Mesendoderm (in vitro differentiated cells): ENCODE measurements around the gene RFX1.
"Not testable (repeated sequence)": the region's sequence is repeated elsewhere in the genome, so short reads cannot be mapped to it uniquely, and the experiment has no call there.

Experiments used
- DNase-seq: peaks from one replicate; pipeline ENCODE4 v3.0.0; 2013
- H2AK5ac ChIP-seq: 2 replicates; pipeline ENCODE4 v1.6.1; 2013; ENCODE audit warnings: low read length, inconsistent platforms
- H2BK120ac ChIP-seq: 2 replicates; pipeline ENCODE4 v1.6.1; 2013; ENCODE audit warnings: low read depth, mild to moderate bottlenecking, low read length, moderate library complexity, mixed read lengths
- H2BK15ac ChIP-seq: replicated peaks from 2 replicates; pipeline ENCODE4 v1.6.1; 2013; ENCODE audit warnings: low read depth, mild to moderate bottlenecking, moderate library complexity
- H2BK5ac ChIP-seq: 2 replicates; pipeline ENCODE4 v1.6.1; 2013; ENCODE audit warnings: low read length, inconsistent platforms
- H3K18ac ChIP-seq: 2 replicates; pipeline ENCODE4 v1.6.1; 2013; ENCODE audit warnings: mild to moderate bottlenecking, low read length, mixed read lengths
- H3K23ac ChIP-seq: one replicate; pipeline ENCODE4 v1.6.1; 2013; ENCODE audit warnings: low read length
- H3K27ac ChIP-seq: 2 replicates; pipeline ENCODE4 v1.5.1; 2013; ENCODE audit warnings: low read depth, mild to moderate bottlenecking, inconsistent platforms, low read length, moderate library complexity
- H3K27me3 ChIP-seq: 2 replicates; pipeline ENCODE4 v1.6.1; 2013; ENCODE audit warnings: low read length, control low read depth, mild to moderate bottlenecking, inconsistent platforms; ENCODE audit not compliant: insufficient read depth, poor library complexity
- H3K36me3 ChIP-seq: 2 replicates; pipeline ENCODE4 v1.6.1; 2013; ENCODE audit warnings: low read length, inconsistent platforms; ENCODE audit not compliant: control insufficient read depth, insufficient read depth
- H3K4ac ChIP-seq: one replicate; pipeline ENCODE4 v1.6.1; 2013; ENCODE audit warnings: low read depth, mild to moderate bottlenecking, low read length, moderate library complexity
- H3K4me1 ChIP-seq: 2 replicates; pipeline ENCODE4 v1.6.1; 2013; ENCODE audit warnings: low read depth, low read length, inconsistent platforms; ENCODE audit not compliant: control insufficient read depth
- H3K4me2 ChIP-seq: 2 replicates; pipeline ENCODE4 v1.6.1; 2013; ENCODE audit warnings: low read length
- H3K4me3 ChIP-seq: 2 replicates; pipeline ENCODE4 v1.5.1; 2013; ENCODE audit warnings: mild to moderate bottlenecking, low read length
- H3K56ac ChIP-seq: one replicate; pipeline ENCODE4 v1.6.1; 2013; ENCODE audit warnings: low read length
- H3K79me1 ChIP-seq: 2 replicates; pipeline ENCODE4 v1.6.1; 2013; ENCODE audit warnings: low read length, inconsistent platforms
- H3K79me2 ChIP-seq: 2 replicates; pipeline ENCODE4 v1.6.1; 2013; ENCODE audit warnings: mild to moderate bottlenecking, low read length; ENCODE audit not compliant: control insufficient read depth, insufficient read depth
- H3K9ac ChIP-seq: 2 replicates; pipeline ENCODE4 v1.6.1; 2013; ENCODE audit warnings: low read length, inconsistent platforms
- H4K5ac ChIP-seq: one replicate; pipeline ENCODE4 v1.6.1; 2013; ENCODE audit warnings: low read length
- H4K8ac ChIP-seq: one replicate; pipeline ENCODE4 v1.6.1; 2013; ENCODE audit warnings: low read depth, mild to moderate bottlenecking, control low read depth, low read length, moderate library complexity
- WGBS: extraction: QIAGEN DNeasy Blood & Tissue Kit; methylation state at CpG from one replicate; pipeline ENCODE4 v1.1.7; 2013; ENCODE audit warnings: low lambda C conversion rate, missing lambda C conversion rate; ENCODE audit not compliant: insufficient coverage; ENCODE audit errors: extremely low coverage; 5-methylcytosine and 5-hydroxymethylcytosine counted together

The RFX1 gene

GRCh38 chr19:14023404-14024235 lies 17.5 kb upstream of the RFX1 start:
- H2BK15ac ChIP-seq: no peak overlapping the region
- H3K27me3 ChIP-seq: no peaks in the 10 kb centered on the region
- no peaks in the 10 kb centered on the region for H3K36me3 ChIP-seq
- no peak overlapping the region for H3K27ac ChIP-seq
- H4K5ac ChIP-seq: no peak overlapping the region
- no peak overlapping the region for H3K18ac ChIP-seq
- WGBS: no CpG with 5 or more reads among the region's 9 CpGs
- peak; percentile 92 for DNase-seq
- no peak overlapping the region for H3K4me2 ChIP-seq
- no peak overlapping the region for H4K8ac ChIP-seq
- peak overlapping the region; percentile 58 for H3K56ac ChIP-seq
- no peaks in the 10 kb centered on the region for H3K4me1 ChIP-seq
- H3K79me2 ChIP-seq: no peaks in the 10 kb centered on the region
- H2AK5ac ChIP-seq: no peak overlapping the region
- no peak overlapping the region for H2BK120ac ChIP-seq
- no peak overlapping the region for H3K4ac ChIP-seq
- no peak overlapping the region for H2BK5ac ChIP-seq
- H3K4me3 ChIP-seq: no peak overlapping the region
- H3K9ac ChIP-seq: no peak overlapping the region
- no peaks in the 10 kb centered on the region for H3K79me1 ChIP-seq
- no peak overlapping the region for H3K23ac ChIP-seq

- no peak overlapping the region for H4K5ac ChIP-seq
- H3K79me1 ChIP-seq: no peaks in the 10 kb centered on the region
- H3K36me3 ChIP-seq: no peaks in the 10 kb centered on the region
- no peak overlapping the region for H3K56ac ChIP-seq
- no peak overlapping the region for H3K18ac ChIP-seq
- H2AK5ac ChIP-seq: no peak overlapping the region
- no peaks in the 10 kb centered on the region for H3K4me1 ChIP-seq
- no peak overlapping the region for H3K4me3 ChIP-seq
- no peak overlapping the region for H3K4me2 ChIP-seq
- H4K8ac ChIP-seq: no peak overlapping the region
- no peak overlapping the region for H3K23ac ChIP-seq
- H3K27ac ChIP-seq: no peak overlapping the region
- H2BK5ac ChIP-seq: no peak overlapping the region
- H3K27me3 ChIP-seq: no peaks in the 10 kb centered on the region
- no peak for DNase-seq
- no CpG with 5 or more reads among the region's 4 CpGs for whole genome bisulfite sequencing
- H3K9ac ChIP-seq: no peak overlapping the region
- H2BK15ac ChIP-seq: no peak overlapping the region
- H3K4ac ChIP-seq: no peak overlapping the region
- H2BK120ac ChIP-seq: no peak overlapping the region
- H3K79me2 ChIP-seq: no peaks in the 10 kb centered on the region
These were observed 16.3 kb upstream of the RFX1 start for GRCh38 chr19:14022469-14022868.

- WGBS: no CpG with 5 or more reads among the region's 5 CpGs
- Histone ChIP-seq H3K36me3 (no peaks in the 10 kb centered on the region), H3K79me2 (no peaks in the 10 kb centered on the region), H2BK15ac (no peak overlapping the region), H3K18ac (no peak overlapping the region), H3K4me3 (no peak overlapping the region), H4K5ac (no peak overlapping the region), H3K4ac (no peak overlapping the region), H2BK120ac (no peak overlapping the region), H2AK5ac (no peak overlapping the region), H3K27ac (no peak overlapping the region), H3K23ac (no peak overlapping the region), H3K4me2 (no peak overlapping the region), H4K8ac (no peak overlapping the region), H3K27me3 (no peaks in the 10 kb centered on the region), H3K56ac (no peak overlapping the region), H3K79me1 (no peaks in the 10 kb centered on the region), H3K4me1 (no peaks in the 10 kb centered on the region), H3K9ac (no peak overlapping the region), H2BK5ac (no peak overlapping the region)
- DNase-seq: peak; percentile 55
These were observed 15.4 kb upstream of the RFX1 start for GRCh38 chr19:14021474-14021873.

- H3K27me3 ChIP-seq, H3K4me2 ChIP-seq, H2BK15ac ChIP-seq, H3K79me1 ChIP-seq, H3K56ac ChIP-seq, H4K5ac ChIP-seq, H3K9ac ChIP-seq, H3K36me3 ChIP-seq, H4K8ac ChIP-seq, H3K79me2 ChIP-seq, H3K18ac ChIP-seq, H2BK120ac ChIP-seq, DNase-seq, H2AK5ac ChIP-seq, H3K27ac ChIP-seq, H3K4me3 ChIP-seq, H3K4me1 ChIP-seq, H2BK5ac ChIP-seq, H3K23ac ChIP-seq, H3K4ac ChIP-seq: not testable (repeated sequence)
- WGBS: no CpG with 5 or more reads among the region's 3 CpGs
These were observed 13.6 kb upstream of the RFX1 start for GRCh38 chr19:14019739-14020138.

- WGBS: no CpG with 5 or more reads among the region's 6 CpGs
These were observed 13.0 kb upstream of the RFX1 start for GRCh38 chr19:14019100-14019499.

More at GRCh38 chr19:14019100-14019499, 13.0 kb upstream of the RFX1 start:
- Histone ChIP-seq H3K9ac (no peak overlapping the region), H3K27ac (no peak overlapping the region), H3K79me2 (no peaks in the 10 kb centered on the region), H4K5ac (no peak overlapping the region), H3K4me2 (no peak overlapping the region), H3K4me1 (no peaks in the 10 kb centered on the region), H3K23ac (no peak overlapping the region), H3K27me3 (no peaks in the 10 kb centered on the region), H3K36me3 (no peaks in the 10 kb centered on the region), H3K18ac (no peak overlapping the region), H2BK120ac (no peak overlapping the region), H2BK15ac (no peak overlapping the region), H2BK5ac (no peak overlapping the region), H2AK5ac (no peak overlapping the region), H3K4me3 (no peak overlapping the region), H3K4ac (no peak overlapping the region), H3K56ac (no peak overlapping the region), H3K79me1 (no peaks in the 10 kb centered on the region), H4K8ac (no peak overlapping the region)
- DNase-seq: no peak
